OCI-LY1 (cell line): Measurements from ENCODE around the gene IKZF2.

Experiments used
- CTCF ChIP-seq: fragments of 200-600 bp; sonication (generic), shearing (Covaris generic); IDR thresholded peaks from 2 replicates; pipeline ENCODE4 v1.5.1; 2017; ENCODE audit warnings: mild to moderate bottlenecking, antibody characterized with exemption, low read length, moderate library complexity, mixed read lengths
- EZH2 ChIP-seq: fragments of 200-600 bp; sonication (generic), shearing (Covaris generic); IDR thresholded peaks from 2 replicates; pipeline ENCODE4 v1.8.0; 2017; ENCODE audit warnings: borderline replicate concordance, mixed run types, mild to moderate bottlenecking, antibody characterized with exemption, low read length, moderate library complexity, mixed read lengths

- TF ChIP-seq EZH2: no peak
- no peak for TF ChIP-seq CTCF
Measured at GRCh38 chr2:213085538-213085937, 65.9 kb downstream of the IKZF2 start.
